Stimulated activated CD8-positive, alpha-beta memory T cell treated with anti-CD3 and anti-CD28 coated beads, Interleukin-15, amount 100 ng/mL, for 1 hour (primary cell): ENCODE results near the gene ZNF22.

Source experiments
- DNase-seq: peaks from one replicate; pipeline ENCODE4 v3.0.0-alpha.2; 2020; ENCODE audit warnings: low read depth

ZNF22 gene

DNA sequence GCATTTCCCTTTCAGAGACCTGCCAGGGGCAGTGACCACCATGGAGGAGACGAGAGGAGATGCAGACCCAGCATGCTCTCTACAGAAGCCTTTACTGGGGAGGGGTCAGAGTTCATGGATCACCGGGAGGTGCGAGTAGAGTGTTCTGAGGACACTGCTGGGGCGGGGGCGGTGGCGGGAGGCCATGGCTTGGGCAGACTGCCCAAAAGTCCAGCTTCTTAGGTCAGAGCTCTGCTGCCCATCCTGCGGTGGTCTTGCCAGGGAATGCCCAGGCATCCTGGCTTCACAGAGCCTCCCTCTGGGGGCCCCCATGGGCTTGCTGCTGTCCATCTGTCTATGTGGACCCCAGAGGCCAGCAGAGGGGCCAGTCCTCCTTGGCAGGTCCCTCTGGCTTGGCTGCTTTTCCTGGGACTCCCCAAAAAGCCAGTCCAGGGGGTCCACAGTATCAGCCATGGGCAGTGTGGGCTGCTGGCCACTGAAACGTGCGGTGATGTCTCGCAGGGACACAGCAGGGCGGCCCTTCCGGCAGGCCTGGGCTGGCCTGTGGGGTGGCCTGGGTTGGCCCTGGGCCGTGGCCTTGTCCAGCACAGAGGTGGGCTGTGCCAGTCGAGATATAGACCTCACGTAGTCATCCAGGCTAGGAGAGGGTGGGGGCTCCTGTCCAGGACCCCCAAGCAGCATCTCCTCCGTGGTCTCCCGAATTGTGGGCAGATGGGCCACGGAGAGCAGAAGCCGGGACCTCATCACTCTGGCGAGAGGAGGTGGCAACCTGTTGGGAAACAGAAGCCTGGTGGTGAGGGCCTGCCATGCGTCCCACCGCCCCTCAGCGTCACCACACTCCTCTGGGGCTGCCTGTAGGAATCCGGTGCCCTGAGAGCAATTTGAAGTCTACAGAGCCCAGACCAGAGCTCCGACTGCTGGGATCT, 23.2 kb upstream of the ZNF22 start:
- DNase-seq, result no peak

DNA sequence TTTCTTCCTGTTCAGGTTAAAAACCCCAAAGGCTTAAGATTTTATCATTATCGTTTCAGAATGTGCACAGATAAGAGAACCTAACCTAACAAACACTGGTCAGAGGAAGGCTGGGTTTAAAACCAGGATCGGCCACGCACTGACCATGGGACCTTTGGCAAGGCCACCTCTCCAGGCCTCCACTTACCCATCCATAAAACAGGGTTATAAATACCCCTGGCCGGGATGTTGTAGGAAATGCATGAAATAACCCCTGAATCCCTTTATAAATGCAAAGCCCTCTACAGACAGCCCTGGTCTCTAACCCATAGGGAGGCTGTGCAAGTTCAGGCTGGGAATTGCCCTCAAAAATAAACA, 22.5 kb upstream of the ZNF22 start:
- no peak for DNase-seq

- no peak for DNase-seq
Measured at GRCh38 chr10:44978570-44979280, 22.0 kb upstream of the ZNF22 start, which contains the start of gene DEPP1. DEPP1 (minus strand) TSS chr10:44978809; CDS start chr10:44978030, 779 bp downstream.

- no peak for DNase-seq
Measured at GRCh38 chr10:44979281-44980191, 21.2 kb upstream of the ZNF22 start.

GRCh38 chr10:44980309-44981171, 20.2 kb upstream of the ZNF22 start:
- no peak for DNase-seq

DNA sequence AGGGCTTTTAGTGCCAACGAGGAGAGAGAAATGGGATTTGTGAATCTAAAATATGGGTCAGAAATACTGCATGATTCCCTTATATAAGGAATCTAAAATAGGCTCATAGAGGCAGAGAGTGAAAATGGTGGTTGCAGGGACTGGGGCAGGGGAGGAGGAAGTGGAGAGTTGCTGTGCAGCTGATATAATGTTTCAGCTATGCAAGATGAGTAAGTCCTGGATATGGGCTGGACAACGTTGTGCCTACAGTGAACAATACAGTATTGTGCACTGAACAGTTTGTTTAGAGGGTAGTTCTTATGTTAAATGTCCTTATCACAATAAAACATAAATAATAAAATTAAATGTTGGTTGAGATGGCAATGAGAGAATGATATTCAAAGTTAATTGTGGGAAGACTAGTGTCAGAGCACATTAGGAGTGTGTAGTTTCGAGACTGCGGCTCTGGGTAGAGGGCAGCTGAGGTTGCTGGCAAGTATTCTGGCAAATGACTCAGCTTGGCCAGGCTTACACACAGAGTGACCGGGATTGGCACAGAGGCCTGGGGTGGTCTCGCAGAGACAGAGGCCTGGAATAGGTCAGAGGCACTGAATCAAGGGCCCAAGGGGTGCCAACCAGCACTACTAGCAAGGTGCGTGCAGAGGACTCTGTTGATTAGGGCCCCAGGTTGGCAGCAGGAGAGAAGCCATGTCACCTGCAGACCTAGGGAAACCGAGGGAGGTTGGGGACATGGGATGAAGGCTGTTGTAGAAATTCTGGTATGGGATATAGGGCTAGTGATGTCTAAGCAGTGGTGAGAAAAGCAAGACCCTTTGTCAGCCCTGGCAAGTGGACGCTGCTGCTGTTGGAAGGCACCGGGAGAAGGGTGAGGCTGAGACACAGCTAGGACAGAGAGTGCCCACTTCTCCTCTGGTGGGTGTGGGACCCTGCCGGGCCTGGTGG, 19.3 kb upstream of the ZNF22 start:
- no peak for DNase-seq

DNA sequence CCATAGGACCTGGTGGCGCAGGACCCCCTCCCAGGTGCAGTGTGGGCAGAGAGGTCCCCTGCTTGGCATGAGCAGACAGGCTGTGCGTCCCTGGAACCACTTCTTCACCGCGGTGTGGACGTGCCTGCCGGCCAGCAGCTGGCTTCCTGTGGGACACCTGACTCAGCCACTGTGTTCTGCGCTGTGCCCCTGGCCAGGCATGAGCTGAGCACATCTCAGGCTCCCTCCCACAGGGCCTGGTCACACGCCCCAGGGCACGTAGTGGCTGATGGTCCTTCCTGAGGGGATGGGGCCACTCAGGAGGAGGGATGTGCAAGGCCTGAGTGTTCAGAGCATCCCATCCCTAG, 18.6 kb upstream of the ZNF22 start:
- no peak for DNase-seq

DNA sequence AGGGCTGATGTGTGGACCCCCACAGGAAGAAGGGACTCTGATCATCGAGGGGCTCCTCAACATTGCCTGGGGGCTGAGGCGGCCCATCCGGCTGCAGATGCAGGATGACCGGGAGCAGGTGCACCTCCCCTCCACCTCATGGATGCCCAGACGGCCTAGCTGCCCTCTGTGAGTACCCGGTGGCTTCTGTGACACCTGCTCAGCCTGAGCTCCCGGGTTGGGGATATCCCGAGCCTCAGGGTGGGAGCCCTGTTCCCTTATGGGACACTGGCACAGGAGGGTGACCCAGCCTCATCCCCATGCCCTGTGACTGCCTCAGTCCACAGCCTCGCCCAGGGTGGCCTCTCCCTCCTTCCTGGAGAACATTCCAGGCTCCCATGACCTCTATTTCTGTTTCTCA, 18.2 kb upstream of the ZNF22 start:
- no peak for DNase-seq

DNA sequence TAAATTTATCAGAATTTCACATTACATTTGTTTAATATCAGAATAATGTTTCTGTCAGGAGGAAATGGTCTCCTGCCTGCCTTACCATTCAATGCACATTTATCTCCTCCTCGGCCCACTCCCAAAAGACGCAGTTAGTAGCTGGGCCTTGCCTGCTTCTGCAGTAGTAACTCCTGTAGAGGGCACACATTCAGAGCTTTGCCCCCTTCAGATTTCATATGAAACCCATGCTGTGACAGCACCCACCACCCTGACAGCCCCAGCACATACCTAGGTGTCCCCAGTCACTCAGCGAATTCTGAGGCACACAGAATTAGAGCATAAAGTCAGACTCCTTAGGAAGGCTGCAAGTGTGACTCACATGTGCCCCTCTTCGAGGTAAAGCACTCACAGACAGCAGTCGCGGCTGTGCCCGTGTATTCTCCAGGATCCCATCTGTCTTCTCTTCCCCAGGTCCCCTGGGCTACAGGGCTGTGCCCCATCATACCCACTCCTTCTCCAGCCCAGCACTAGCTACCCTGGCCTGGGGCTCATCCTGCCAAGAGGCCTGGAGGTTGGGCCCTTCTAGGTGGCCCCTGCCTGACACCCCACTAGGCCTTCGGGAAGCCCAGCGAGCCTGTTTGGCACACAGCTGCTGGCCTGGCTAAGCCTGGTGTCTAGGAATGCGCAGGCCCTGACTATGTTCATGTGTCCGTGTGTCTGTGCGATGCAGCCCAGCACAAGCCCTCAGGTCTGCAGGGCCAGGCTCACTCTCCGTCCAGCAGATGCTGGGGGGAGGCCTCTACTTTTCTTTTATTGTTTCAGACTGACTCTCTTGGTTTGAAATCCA, 17.4 kb upstream of the ZNF22 start:
- no peak for DNase-seq

DNA sequence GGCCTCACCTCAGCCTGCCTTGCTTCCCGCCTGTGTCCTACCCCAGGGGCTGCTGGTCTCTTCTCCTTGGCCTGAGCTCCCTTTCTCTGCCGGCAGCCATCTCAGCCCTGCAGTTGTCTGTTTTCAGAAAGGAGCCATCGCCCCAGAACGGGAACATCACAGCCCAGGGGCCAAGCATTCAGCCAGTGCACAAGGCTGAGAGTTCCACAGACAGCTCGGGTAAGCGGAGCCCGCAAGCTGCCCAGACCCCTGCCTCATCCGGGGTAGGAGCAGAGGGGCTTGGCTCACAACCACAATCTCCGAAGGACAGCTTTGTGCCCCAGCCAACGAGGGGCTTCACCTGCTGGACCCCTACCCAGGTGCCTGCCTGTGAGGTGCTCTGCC, 16.8 kb upstream of the ZNF22 start:
- DNase-seq, result no peak

DNA sequence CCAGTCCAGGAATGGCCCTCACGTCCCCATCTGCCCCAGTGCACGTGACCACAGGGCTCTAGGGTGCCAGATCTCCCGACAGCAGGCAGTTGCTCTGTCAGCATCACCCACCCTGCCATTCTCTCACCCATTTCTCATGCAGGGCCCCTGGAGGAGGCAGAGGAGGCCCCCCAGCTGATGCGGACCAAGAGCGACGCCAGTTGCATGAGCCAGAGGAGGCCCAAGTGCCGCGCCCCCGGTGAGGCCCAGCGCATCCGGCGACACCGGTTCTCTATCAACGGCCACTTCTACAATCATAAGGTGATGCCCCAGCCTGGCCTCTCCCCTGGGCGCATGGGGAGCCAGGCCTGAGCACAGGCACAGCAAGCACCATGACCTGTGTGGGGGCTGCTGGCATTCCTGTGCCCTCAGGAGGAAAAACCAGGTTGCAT, 16.0 kb upstream of the ZNF22 start:
- DNase-seq, result no peak

DNA sequence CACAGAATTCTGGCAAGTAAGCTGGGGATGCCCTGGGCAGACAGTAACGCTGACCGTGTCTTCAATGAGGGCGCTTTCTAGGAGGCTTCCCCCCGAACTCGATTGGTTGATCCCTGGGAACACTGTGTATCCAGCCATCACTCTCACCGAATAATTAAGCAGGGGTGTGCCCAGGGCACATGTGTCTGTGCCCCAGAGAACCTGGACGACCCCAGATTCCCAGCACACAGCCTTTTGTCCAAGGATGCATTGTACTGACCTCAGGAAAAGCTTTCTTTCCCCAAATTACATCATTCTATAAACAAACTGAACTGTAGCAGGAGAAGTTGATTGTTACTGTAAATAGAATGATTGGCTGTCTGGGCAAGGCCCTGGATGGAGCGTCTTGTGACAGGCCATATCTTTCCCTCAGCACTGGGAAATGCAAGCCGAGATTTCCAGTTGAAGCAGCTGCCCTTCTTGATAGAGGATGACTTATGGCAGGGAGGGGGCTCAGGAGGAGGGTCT, 15.5 kb upstream of the ZNF22 start:
- DNase-seq, result no peak

- DNase-seq, result no peak
Measured at GRCh38 chr10:44986179-44986578, 14.5 kb upstream of the ZNF22 start.

DNA sequence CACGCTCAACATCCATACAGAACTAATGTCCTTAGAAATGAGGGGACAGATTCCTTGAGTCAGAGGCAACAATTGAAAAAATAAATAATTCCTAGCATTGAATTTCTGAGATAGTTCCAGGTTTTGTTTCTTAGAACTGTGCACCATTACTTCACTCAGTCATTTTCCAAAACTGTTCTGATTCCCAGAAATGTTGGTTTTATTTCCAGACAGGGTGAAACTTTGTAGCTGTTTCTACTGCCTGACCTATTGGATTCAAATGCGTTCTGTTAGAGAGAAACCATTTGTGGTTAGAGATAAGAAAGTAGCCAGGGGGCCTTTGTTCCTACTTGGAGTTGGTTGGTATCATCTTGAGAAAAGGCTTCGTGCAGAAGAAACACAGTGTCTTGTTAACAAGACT, 14.1 kb upstream of the ZNF22 start:
- DNase-seq, result no peak

- DNase-seq, result no peak
Measured at GRCh38 chr10:44988957-44989585, 11.7 kb upstream of the ZNF22 start.

DNA sequence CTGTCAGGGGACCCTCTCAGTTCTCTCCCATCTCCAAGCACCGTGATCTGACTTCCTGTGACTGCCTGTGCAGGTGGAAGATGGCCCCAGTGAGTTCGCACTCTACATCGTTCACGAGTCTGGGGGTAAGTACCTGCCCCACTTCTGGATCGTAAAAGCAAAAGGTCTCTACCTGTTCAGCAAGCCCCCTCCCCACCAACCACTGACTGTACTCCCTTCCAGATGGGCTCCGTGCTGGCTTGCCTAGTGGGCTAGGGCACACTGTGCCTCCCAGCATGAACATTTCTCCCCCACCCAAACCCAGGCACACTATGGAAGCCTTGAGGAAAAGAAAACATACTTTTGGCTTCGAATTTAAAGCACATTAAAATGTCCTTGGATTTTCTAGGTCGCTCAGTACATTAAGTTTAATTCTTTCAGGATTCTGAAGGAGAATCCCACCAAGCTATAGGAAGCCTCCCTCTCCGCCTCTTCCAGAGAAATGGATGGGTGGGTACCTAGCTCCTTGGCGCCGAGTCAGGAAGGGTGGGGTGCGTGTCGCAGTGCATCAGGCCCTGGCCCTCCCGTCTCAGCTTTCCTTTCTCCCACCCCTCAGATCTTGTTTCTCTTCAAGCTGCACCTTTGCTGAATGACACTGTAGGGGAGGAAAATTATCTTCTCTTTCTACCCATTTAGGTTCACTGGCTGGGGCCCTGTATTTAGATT, 11.0 kb upstream of the ZNF22 start:
- DNase-seq, result no peak

GRCh38 chr10:44990302-44990655, 10.4 kb upstream of the ZNF22 start:
- DNase-seq, result no peak

GRCh38 chr10:44990965-44991364, 9.8 kb upstream of the ZNF22 start:
- no peak for DNase-seq
